Pulmonary artery endothelial cell (primary cell): ENCODE results near the gene FOXP4. TPM values are rescaled to one million over a fixed set of nuclear protein-coding genes. Genes with fewer than 3 reads are reported as not detected.
A peak's percentile ranks its signal among the peaks of the same experiment; 100 is the strongest.
"Not testable (repeated sequence)": the region's sequence is repeated elsewhere in the genome, so short reads cannot be mapped to it uniquely, and the experiment has no call there.

Experiments used
- DNase-seq: peaks from one replicate; pipeline ENCODE4 v3.0.0-alpha.2; 2011; ENCODE audit warnings: low read depth, low spot score
- total RNA-seq: library from RNA; depleted of rRNA; stranded (reverse); fragments of >200 nt; gene quantifications from 2 replicates; pipeline ENCODE4 v1.2.3, GENCODE V29; 2014

The FOXP4 gene
- total RNA-seq, 1 donor from 2014 or later = 2.9 TPM

GRCh38 chr6:41596807-41597206, 50.6 kb downstream of the FOXP4 start:
- no peak for DNase-seq

- no peak for DNase-seq
Observed at GRCh38 chr6:41597246-41598000, 51.2 kb downstream of the FOXP4 start.

DNA sequence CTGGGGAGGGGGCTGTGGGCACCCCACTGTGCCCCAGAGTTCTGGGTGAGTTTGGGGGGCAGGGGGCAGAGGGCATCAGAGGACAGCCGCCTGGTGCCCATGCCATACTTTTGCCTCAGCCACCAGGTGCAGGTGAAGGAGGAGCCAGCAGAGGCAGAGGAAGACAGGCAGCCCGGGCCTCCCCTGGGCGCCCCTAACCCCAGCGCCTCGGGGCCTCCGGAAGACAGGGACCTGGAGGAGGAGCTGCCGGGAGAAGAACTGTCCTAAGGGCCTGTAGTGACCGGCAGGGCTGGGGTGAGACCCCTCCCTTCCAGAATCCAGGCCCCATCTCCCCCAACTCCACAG, 52.5 kb downstream of the FOXP4 start:
- no peak for DNase-seq

DNA sequence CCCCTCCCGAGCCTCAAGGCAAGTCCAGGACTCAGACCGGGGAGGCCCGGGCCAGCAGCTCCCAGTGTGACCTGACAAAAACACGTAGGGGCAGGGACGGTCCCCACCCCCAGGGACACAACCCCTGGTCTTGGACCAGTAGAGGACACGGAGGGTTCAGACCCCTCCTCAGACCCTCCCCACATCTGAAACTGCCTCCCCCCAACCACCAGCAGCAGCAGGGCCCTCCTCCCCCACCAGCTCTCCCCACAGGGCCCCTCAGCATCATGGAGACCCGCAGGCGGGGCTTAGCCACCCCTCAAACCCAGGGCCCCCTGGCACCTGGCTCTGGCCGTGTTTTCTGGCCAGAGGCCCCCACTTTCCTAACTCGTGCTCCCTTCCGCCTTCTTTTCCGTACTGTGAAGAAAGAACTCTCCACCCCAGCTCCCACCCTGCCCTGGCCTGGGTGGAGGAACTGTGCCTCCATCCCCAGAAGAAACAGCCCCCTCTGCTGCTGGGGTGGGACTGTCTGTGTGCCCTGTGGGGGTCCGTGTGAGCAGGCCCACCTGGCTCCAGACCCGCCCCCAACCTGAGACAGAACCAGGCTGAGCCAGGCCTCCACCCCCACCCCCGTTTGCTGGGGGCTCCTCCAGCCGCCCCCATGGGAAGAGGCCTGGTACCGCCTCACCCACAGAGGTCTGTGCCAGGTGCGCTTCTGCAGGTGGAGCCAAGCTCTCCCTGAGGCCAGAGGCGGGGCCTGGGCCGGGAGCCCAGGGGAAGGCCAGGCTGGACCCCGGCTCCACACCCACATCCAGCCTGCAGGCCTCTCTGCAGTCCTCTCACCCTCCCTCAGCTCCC, 53.1 kb downstream of the FOXP4 start:
- no peak for DNase-seq

GRCh38 chr6:41599852-41600445, 53.8 kb downstream of the FOXP4 start:
- DNase-seq = no peak

- DNase-seq = no peak
Observed at GRCh38 chr6:41600499-41601247, 54.5 kb downstream of the FOXP4 start.

- DNase-seq = no peak
Observed at GRCh38 chr6:41601248-41601549, 55.0 kb downstream of the FOXP4 start.

DNA sequence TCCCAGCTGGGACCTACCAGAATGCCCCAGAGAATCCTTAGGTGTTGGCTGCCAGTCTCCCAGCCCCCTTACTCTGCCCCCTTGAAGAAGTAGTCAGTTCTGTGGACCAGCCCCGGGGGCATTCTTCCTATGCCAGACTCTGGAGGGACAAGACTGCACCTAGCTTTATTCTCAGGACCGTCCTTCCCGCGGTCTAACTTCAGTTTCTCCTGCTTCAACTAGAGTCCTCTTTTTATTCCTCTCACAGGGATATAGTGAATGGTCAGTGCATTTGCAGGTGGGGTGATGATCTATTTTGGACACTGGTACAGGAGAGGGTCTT, 56.2 kb downstream of the FOXP4 start:
- no peak for DNase-seq

DNA sequence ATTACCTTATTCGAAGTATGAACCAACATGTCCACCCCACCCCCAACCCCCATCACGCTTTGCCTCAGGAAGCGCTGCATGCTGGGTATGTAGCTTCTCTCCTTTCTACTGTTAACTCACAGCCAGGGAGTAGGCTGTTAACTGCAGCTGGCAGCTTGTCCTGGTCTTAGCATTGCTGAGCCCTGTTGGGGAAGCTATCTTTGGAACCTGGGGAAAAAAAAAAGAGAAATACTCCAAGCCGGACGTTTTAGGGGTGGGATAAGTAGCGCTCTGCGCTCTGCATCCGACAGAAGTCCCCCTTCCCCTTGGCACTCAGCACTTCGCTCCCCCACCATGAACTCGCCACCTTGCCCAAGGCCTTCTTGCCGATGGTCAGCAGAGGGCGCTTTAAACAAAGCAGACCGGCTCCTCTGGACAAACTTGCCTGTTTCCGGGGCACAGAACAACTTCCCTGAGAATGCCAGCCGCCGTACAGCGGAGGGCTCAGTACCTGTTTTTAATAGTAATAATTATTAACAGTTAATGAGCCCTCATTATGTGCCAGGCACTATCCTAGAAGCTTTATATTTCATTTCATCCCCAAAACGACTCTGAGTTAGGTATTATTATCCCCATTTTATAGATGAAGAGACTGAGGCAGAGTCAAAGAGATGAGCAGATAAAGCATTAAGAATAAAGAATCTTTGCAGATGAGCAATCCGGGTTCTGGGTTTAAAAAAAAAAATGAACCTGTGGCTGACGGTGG, 56.9 kb downstream of the FOXP4 start:
- DNase-seq = peak; percentile 39

DNA sequence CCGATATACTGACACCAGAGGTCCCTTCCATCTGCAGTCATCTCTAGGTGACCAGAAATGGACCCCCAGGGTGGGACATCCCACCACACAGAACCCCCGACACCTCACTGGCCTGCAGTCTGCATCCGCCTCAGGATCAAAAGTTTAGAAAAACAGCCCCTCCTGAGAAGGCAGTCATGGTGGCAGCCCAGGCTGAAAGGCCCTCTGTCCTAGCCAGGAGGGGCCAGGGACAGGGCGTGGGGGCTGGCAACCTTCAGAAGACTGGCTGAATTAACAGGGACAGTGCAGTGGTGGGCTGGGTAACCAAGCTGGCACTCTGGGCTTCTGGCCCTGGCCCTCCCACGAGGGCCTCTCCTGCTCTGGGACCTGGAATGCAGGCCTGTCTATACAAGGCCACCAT, 57.8 kb downstream of the FOXP4 start:
- DNase-seq = no peak

- DNase-seq = no peak
Observed at GRCh38 chr6:41605649-41606048, 59.5 kb downstream of the FOXP4 start.

DNA sequence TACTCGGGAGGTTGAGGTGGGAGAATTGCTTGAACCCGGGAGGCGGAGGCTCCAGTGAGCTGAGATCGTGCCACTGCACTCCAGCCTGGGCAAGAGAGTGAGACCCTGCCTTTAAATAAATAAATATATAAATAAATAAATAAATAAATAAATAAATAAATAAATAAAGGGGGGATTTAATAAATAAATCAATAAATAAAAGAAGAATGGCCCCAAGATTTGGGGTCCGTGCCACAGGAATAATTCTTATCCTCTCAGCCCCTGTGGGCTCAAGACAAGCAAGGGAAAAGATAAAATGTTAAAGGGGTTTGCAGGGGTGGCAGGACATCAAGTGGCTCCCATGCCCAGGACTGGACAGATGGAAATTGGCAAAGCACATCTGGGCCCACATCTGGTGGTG, 60.9 kb downstream of the FOXP4 start:
- no peak for DNase-seq

- no peak for DNase-seq
Observed at GRCh38 chr6:41607736-41608135, 61.6 kb downstream of the FOXP4 start.

DNA sequence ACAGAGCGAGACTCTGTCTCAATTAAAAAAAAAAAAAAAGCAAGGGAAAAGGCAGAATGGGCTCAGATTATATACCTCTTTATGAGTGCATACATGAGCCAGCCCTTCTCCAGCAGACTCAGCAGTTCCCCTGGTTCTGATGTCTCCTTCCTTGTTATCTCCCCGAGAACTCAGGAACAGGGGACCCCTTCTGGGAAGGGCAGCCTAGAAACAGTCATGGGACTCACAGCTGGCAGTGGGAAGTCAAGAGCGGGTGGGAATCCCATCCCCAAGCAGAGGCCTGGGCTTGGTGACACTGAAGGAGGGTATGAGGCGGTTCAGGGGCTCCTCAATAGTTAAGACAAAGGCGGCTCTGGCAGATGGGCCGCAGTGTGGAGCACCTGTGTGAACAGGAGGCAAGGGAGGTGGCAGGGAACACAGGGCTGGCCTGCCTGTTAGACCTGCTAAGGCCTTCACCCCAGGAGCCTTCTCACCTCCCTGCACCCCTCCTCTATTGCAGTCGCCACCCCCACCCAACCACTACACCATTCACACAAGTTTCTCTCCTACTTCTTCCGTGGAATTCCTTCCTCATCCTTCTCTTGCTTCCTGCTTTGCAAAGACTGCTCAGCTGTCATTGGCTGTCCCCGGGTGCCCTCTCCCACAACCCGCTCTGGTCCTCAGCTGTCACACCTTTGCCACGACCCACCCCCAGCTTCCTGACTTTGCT, 62.4 kb downstream of the FOXP4 start:
- no peak for DNase-seq

DNA sequence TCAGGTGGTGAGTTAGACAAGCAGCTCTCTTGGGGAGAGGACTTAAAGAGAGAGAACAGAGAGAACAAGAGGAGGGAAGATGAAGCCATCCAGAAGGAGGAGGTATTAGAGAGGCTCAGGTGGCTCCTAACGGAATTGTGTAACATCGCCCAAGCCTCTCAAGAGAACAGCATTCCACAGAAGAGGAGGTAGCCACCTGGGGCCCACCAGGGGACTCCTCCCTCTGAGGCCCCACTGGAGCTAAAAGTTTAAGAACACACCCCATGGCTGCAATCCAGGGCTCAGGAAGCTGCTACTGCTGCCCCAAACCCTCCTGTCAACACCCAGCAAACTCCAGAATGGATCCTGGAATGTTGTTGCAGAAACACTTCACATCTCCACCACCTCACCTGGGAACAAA, 68.5 kb downstream of the FOXP4 start:
- no peak for DNase-seq

DNA sequence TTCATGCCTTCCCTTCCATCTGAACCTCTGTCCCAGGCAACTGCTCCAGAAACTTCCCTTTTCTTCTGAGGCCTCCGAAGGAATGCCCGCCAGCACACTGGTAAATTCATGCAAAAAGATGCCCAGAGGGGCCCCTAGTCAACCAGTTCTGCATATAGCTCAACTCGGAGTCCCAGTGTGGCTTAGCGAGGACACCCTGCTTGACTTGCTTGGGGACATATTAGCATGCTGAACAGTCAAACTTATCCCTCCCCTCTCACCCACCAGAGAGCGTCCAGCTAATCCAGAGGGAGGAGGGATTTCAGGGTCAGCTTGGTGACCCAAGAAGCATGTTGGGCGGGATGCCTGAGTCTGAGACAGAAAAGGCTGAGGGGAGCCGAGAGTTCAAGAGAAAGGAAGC, 69.1 kb downstream of the FOXP4 start:
- no peak for DNase-seq

GRCh38 chr6:41618598-41618997, 72.4 kb downstream of the FOXP4 start:
- DNase-seq = no peak

GRCh38 chr6:41619193-41619592, 73.0 kb downstream of the FOXP4 start:
- DNase-seq = not testable (repeated sequence)

DNA sequence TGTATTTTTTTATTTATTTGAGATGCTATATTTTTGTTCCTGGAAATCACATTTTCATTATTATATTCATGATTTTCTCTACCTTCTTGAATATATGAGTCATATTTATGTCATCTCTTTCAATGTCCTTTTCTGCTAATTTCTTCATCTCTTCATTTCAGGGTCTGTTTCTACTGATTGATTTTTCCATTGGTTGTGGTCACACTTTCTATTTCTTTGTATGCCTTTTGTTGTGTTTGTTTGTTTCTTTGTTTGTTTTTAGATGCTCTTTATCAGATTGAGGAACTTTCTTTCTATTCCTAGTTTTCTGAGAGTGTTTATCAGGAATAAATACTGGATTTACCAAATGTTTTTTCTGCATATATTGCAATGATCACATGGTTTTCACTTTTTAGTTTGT, 75.2 kb downstream of the FOXP4 start:
- DNase-seq = no peak

- DNase-seq = no peak
Observed at GRCh38 chr6:41621802-41622201, 75.6 kb downstream of the FOXP4 start.
